HCT116 (cell line): ENCODE results near the gene RLN3. TPM values are rescaled to one million over a fixed set of nuclear protein-coding genes. Genes with fewer than 3 reads are reported as not detected.

Experiments
- ATAC-seq: fragments of 200-7000 bp; cut with Tn5 transposase; 2 replicates; pipeline ENCODE4 v1.9.1; 2020; ENCODE audit warnings: mild to moderate bottlenecking, moderate library complexity
- BruUV-seq: library from RNA; stranded (reverse); fragments of 400-500 nt; replicated peaks from 2 replicates; lab custom pipeline; 2021; lab: Mats Ljungman, UMichigan
- CTCF ChIA-PET: fragments of 300-600 bp; sonication (Branson Sonifier 250); formaldehyde crosslinking; loops from one replicate; lab custom pipeline; 2021; ENCODE audit warnings: antibody characterized with exemption; lab: Charles Lee
- POLR2A ChIA-PET: fragments of 300-600, 350-600 bp; sonication (Branson Sonifier 250); formaldehyde crosslinking; loops from one replicate; lab custom pipeline; 2021; ENCODE audit warnings: antibody characterized with exemption; lab: Charles Lee
- RAD21 ChIA-PET, 2 experiments: fragments of 300-600 bp; sonication (Branson Sonifier 250); formaldehyde crosslinking; loops; one replicate each; lab custom pipeline; 2023; ENCODE audit warnings: low total read pairs in 2 of 2; ENCODE audit not compliant: uncharacterized antibody in 2 of 2, unreplicated experiment in 2 of 2, low non-redundant PET in 1 of 2; lab: Charles Lee
- DNase-seq: peaks from one replicate; pipeline ENCODE4 v3.0.0-alpha.2; 2010; ENCODE audit warnings: low read depth, low spot score
- H2AFZ ChIP-seq: fragments of 200-600 bp; shearing (Covaris generic), sonication (generic); 2 replicates; pipeline ENCODE4 v1.6.1; 2017; ENCODE audit warnings: low read depth, mixed run types, mixed read lengths, antibody characterized with exemption, low read length; ENCODE audit not compliant: poor library complexity, severe bottlenecking
- H3K27ac ChIP-seq: 2 replicates; pipeline ENCODE4 v1.5.1; 2012; ENCODE audit warnings: low read depth, low read length
- H3K27me3 ChIP-seq: fragments of 200-600 bp; sonication (generic); 2 replicates; pipeline ENCODE4 v1.6.1; 2016; ENCODE audit warnings: mixed run types, low read length, mixed read lengths; ENCODE audit not compliant: insufficient read depth
- H3K36me3 ChIP-seq, 2 experiments: fragments of 200-500 bp in 1 of 2; fragments of 200-600 bp in 1 of 2; sonication (Bioruptor generic) in 1 of 2; sonication (generic) in 1 of 2; 2 replicates each; pipeline versions ENCODE4 v1.5.1 to v1.6.1; 2014 to 2016; ENCODE audit warnings: low read length in 2 of 2, inconsistent platforms in 1 of 2, mixed read lengths in 1 of 2, mixed run types in 1 of 2; ENCODE audit not compliant: insufficient read depth in 2 of 2, control insufficient read depth in 1 of 2
- H3K4me1 ChIP-seq, 2 experiments: fragments of 200-600 bp in 1 of 2; sonication (generic) in 1 of 2; 2 replicates each; pipeline versions ENCODE4 v1.5.1 to v1.6.1; 2012 to 2017; ENCODE audit warnings: low read length in 2 of 2, inconsistent platforms in 1 of 2, mild to moderate bottlenecking in 1 of 2, mixed read lengths in 1 of 2, mixed run types in 1 of 2, moderate library complexity in 1 of 2; ENCODE audit not compliant: insufficient read depth in 2 of 2, control insufficient read depth in 1 of 2
- H3K4me2 ChIP-seq: fragments of 200-600 bp; sonication (generic); 2 replicates; pipeline ENCODE4 v1.6.1; 2017; ENCODE audit warnings: mixed run types, low read length, mixed read lengths
- H3K4me3 ChIP-seq, 2 experiments: fragments of 200-600 bp in 1 of 2; sonication (generic) in 1 of 2; replicated peaks in 1 of 2; 2 replicates each; pipeline ENCODE4 v1.5.1; 2011 to 2016; ENCODE audit warnings: low read length in 2 of 2, control low read depth in 1 of 2, low read depth in 1 of 2, mild to moderate bottlenecking in 1 of 2, mixed read lengths in 1 of 2, mixed run types in 1 of 2
- H3K79me2 ChIP-seq: fragments of 200-600 bp; sonication (generic); 2 replicates; pipeline ENCODE4 v1.6.1; 2017; ENCODE audit warnings: mild to moderate bottlenecking, mixed run types, low read length, moderate library complexity, mixed read lengths; ENCODE audit not compliant: insufficient read depth
- H3K9ac ChIP-seq: fragments of 200-600 bp; sonication (generic); 2 replicates; pipeline ENCODE4 v1.6.1; 2016; ENCODE audit warnings: low read length, mixed read lengths
- H3K9me2 ChIP-seq: fragments of 200-600 bp; sonication (generic), shearing (Covaris generic); 2 replicates; pipeline ENCODE4 v1.6.1; 2017; ENCODE audit warnings: mixed run types, mild to moderate bottlenecking, moderate library complexity; ENCODE audit not compliant: insufficient read depth
- H3K9me3 ChIP-seq, 2 experiments: fragments of 200-500 bp in 1 of 2; fragments of 200-600 bp in 1 of 2; sonication (Bioruptor generic) in 1 of 2; sonication (generic) in 1 of 2; 2 replicates each; pipeline ENCODE4 v1.6.1; 2014 to 2017; ENCODE audit warnings: low read length in 2 of 2, mixed read lengths in 2 of 2, inconsistent platforms in 1 of 2, low read depth in 1 of 2, mild to moderate bottlenecking in 1 of 2, mixed run types in 1 of 2, moderate library complexity in 1 of 2; ENCODE audit not compliant: control insufficient read depth in 1 of 2, insufficient read depth in 1 of 2
- H4K20me1 ChIP-seq: fragments of 200-600 bp; sonication (generic), shearing (Covaris generic); 2 replicates; pipeline ENCODE4 v1.6.1; 2017; ENCODE audit warnings: mixed run types, mild to moderate bottlenecking, moderate library complexity; ENCODE audit not compliant: insufficient read depth
- CBX3 ChIP-seq: IDR thresholded peaks from 2 replicates; pipeline ENCODE4 v1.6.1; 2012; ENCODE audit warnings: low read depth
- CEBPB ChIP-seq: IDR thresholded peaks from 2 replicates; pipeline ENCODE4 v1.6.1; 2012; ENCODE audit warnings: low read depth
- EGR1 ChIP-seq: IDR thresholded peaks from 2 replicates; pipeline ENCODE4 v1.6.1; 2012; ENCODE audit warnings: low read depth
- EZH2 ChIP-seq: fragments of 200-600 bp; sonication (generic); IDR thresholded peaks from 2 replicates; pipeline ENCODE4 v1.6.1; 2017; ENCODE audit warnings: antibody characterized with exemption, mixed run types
- EZH2phosphoT487 ChIP-seq: fragments of 200-600 bp; IDR thresholded peaks from 2 replicates; pipeline ENCODE4 v1.6.1; 2018; ENCODE audit warnings: antibody characterized with exemption, borderline replicate concordance
- JUND ChIP-seq: IDR thresholded peaks from 2 replicates; pipeline ENCODE4 v1.6.1; 2012
- RAD21 ChIP-seq: IDR thresholded peaks from 2 replicates; pipeline ENCODE4 v1.6.1; 2012; ENCODE audit warnings: low read depth, mild to moderate bottlenecking
- SIN3A ChIP-seq: IDR thresholded peaks from 2 replicates; pipeline ENCODE4 v1.6.1; 2012; ENCODE audit warnings: low read depth
- SRF ChIP-seq: IDR thresholded peaks from 2 replicates; pipeline ENCODE4 v1.6.1; 2012; ENCODE audit warnings: low read depth
- TCF7L2 ChIP-seq: IDR thresholded peaks from 2 replicates; pipeline ENCODE4 v1.7.0; 2011; ENCODE audit warnings: borderline replicate concordance, inconsistent platforms; ENCODE audit not compliant: insufficient read depth, insufficient read length; ENCODE audit errors: extremely low read depth
- ZBTB33 ChIP-seq: IDR thresholded peaks from 2 replicates; pipeline ENCODE4 v1.6.1; 2011; ENCODE audit warnings: mild to moderate bottlenecking, low read length, moderate library complexity; ENCODE audit not compliant: insufficient replicate concordance; ENCODE audit errors: extremely low read depth
- ZFX ChIP-seq: fragments of 450-650 bp; IDR thresholded peaks from 2 replicates; pipeline ENCODE4 v1.6.1; 2017
- intact Hi-C: fragments of 100-400 bp; cut with micrococcal nuclease; formaldehyde crosslinking; loops from 2 replicates; pipeline ENCODE4 v1.10.0; 2022
- total RNA-seq: library from RNA; stranded (reverse); gene quantifications from one replicate; pipeline ENCODE4 v1.2.1, GENCODE V29; 2021; ENCODE audit not compliant: unreplicated experiment
- TF ChIP-seq, protein P1 (sequence below): IDR thresholded peaks from 2 replicates; pipeline ENCODE4 v1.6.1; 2012
- TF ChIP-seq, protein P2 (sequence below): IDR thresholded peaks from 2 replicates; pipeline ENCODE4 v1.6.1; 2012

RLN3 gene
- total RNA-seq, 1 experiment from 2014 or later: not detected

GRCh38 chr19:14002571-14003250 is 25.2 kb upstream of the RLN3 start:
- intact Hi-C loops: no loop called here
- no TSS peak for BruUV-seq
- H3K27me3 ChIP-seq: no peaks in the 10 kb centered on the region
- peaks cover 9% of the 10 kb centered on the region; the same call in 1 of the 2 replicates for H3K79me2 ChIP-seq
- no peaks in the 10 kb centered on the region for H4K20me1 ChIP-seq
- ChIA-PET CTCF (no interaction called here), RAD21 (interaction anchor here in 1 of 2 experiments (0.6 kb wide), 1 partner anchor 41 kb away, joined by 7 read pairs; no protein-coding TSS in a partner anchor), POLR2A (no interaction called here)
- ATAC-seq (no peak), DNase-seq (no peak)
- no peak overlapping the region for H2AFZ ChIP-seq
- no peaks in the 10 kb centered on the region for H3K9me2 ChIP-seq
- TF ChIP-seq RAD21 (no peak), CBX3 (no peak), JUND (no peak), CEBPB (no peak), EGR1 (no peak), EZH2phosphoT487 (no peak), SIN3A (no peak), EZH2 (no peak), SRF (no peak), ZBTB33 (no peak), ZFX (no peak), TCF7L2 (no peak)
- TF ChIP-seq, protein P1, sequence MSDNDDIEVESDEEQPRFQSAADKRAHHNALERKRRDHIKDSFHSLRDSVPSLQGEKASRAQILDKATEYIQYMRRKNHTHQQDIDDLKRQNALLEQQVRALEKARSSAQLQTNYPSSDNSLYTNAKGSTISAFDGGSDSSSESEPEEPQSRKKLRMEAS: no peak
- TF ChIP-seq, protein P2, sequence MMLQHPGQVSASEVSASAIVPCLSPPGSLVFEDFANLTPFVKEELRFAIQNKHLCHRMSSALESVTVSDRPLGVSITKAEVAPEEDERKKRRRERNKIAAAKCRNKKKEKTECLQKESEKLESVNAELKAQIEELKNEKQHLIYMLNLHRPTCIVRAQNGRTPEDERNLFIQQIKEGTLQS: no peak
- H3K27ac ChIP-seq: no peak overlapping the region
- no peak overlapping the region for H3K9ac ChIP-seq
- no peak overlapping the region for H3K4me3 ChIP-seq
- no peak overlapping the region for H3K4me2 ChIP-seq
- H3K36me3 ChIP-seq: 0 out of 4 replicates have a peak, but pooled peaks cover 0 to 10% of the 10 kb centered on the region in 2 experiments
- H3K4me1 ChIP-seq: peaks cover 5 to 21% of the 10 kb centered on the region in 2 experiments; a peak in 3 of 4 replicates
- H3K9me3 ChIP-seq: peaks cover 6 to 7% of the 10 kb centered on the region in 2 experiments; a peak in 2 of 4 replicates
